HepG2 (cell line): Measurements from ENCODE around the gene KRTAP10-6. TPM values are rescaled to one million over a fixed set of nuclear protein-coding genes. Genes with fewer than 3 reads are reported as not detected.
A peak's percentile ranks its signal among the peaks of the same experiment; 100 is the strongest.

Experiments
- ATAC-seq: fragments of 200-7000 bp; cut with Tn5 transposase; 3 replicates; pipeline ENCODE4 v1.9.1; 2020; ENCODE audit warnings: mild to moderate bottlenecking, moderate library complexity
- BruUV-seq: library from RNA; stranded (reverse); fragments of 400-500 nt; replicated peaks from 2 replicates; lab custom pipeline; 2021; lab: Mats Ljungman, UMichigan
- CTCF ChIA-PET: fragments of 300-600 bp; formaldehyde crosslinking; extraction: SDS; loops from one replicate; lab custom pipeline; 2021; ENCODE audit warnings: low total read pairs, inconsistent platforms, low intra/inter-chr PET ratio; lab: Yijun Ruan, JAX
- POLR2A ChIA-PET: fragments of 350-600 bp; sonication (Branson Sonifier 250); formaldehyde crosslinking; loops from one replicate; lab custom pipeline; 2020; ENCODE audit warnings: antibody characterized with exemption, inconsistent platforms; lab: Yijun Ruan, JAX
- DNase-seq: peaks from one replicate; pipeline ENCODE4 v3.0.0-alpha.2; 2015; ENCODE audit warnings: low spot score
- FAIRE-seq: peaks from 3 replicates; lab custom pipeline; 2011; peaks lifted over from hg19 to GRCh38; lab: Jason Lieb, UNC
- H2AFZ ChIP-seq: one replicate; pipeline ENCODE4 v1.6.1; 2011; ENCODE audit warnings: low read length, inconsistent platforms
- H3K27ac ChIP-seq: fragments of 300-600 bp; 3 replicates; pipeline ENCODE4 v1.8.0; 2011; ENCODE audit warnings: mixed run types, mild to moderate bottlenecking, mixed read lengths, low read length, inconsistent platforms; ENCODE audit not compliant: insufficient read depth; ENCODE audit errors: extremely low read length
- H3K27me3 ChIP-seq, 2 experiments: fragments of 200-600 bp in 1 of 2; 2 replicates in 1 of 2; 3 replicates in 1 of 2; pipeline versions ENCODE4 v1.6.0 to v1.8.0; 2011; ENCODE audit warnings: low read length in 2 of 2, mild to moderate bottlenecking in 2 of 2, moderate library complexity in 2 of 2, inconsistent platforms in 1 of 2; ENCODE audit not compliant: insufficient read depth in 2 of 2, control insufficient read depth in 1 of 2
- H3K36me3 ChIP-seq, 2 experiments: fragments of 200-600 bp in 1 of 2; replicated peaks in 1 of 2; 2 replicates in 1 of 2; 3 replicates in 1 of 2; pipeline versions ENCODE4 v1.5.1 to v1.8.0; 2011; ENCODE audit warnings: low read length in 2 of 2, inconsistent platforms in 1 of 2; ENCODE audit not compliant: insufficient read depth in 2 of 2, control insufficient read depth in 1 of 2
- H3K4me1 ChIP-seq: 2 replicates; pipeline ENCODE4 v1.5.1; 2012; ENCODE audit warnings: low read length, inconsistent platforms; ENCODE audit not compliant: insufficient read depth
- H3K4me2 ChIP-seq: 2 replicates; pipeline ENCODE4 v1.6.0; 2011; ENCODE audit warnings: low read depth, low read length, inconsistent platforms
- H3K4me3 ChIP-seq, 3 experiments: fragments of 200-600 bp in 1 of 3; sonication (generic), shearing (Covaris generic) in 1 of 3; replicated peaks in 1 of 3; 2 replicates each; pipeline ENCODE4 v1.5.1; 2011 to 2016; ENCODE audit warnings: low read length in 3 of 3, inconsistent platforms in 2 of 3, low read depth in 2 of 3, mild to moderate bottlenecking in 2 of 3, control low read depth in 1 of 3, mixed read lengths in 1 of 3; ENCODE audit not compliant: insufficient read depth in 1 of 3
- H3K79me2 ChIP-seq: one replicate; pipeline ENCODE4 v1.6.1; 2011; ENCODE audit warnings: low read length, inconsistent platforms; ENCODE audit not compliant: insufficient read depth
- H3K9ac ChIP-seq: 2 replicates; pipeline ENCODE4 v1.6.0; 2011; ENCODE audit warnings: mild to moderate bottlenecking, low read depth, low read length, inconsistent platforms; ENCODE audit not compliant: insufficient read depth
- H3K9me3 ChIP-seq: 2 replicates; pipeline ENCODE4 v1.5.1; 2012; ENCODE audit warnings: mild to moderate bottlenecking, low read length
- H4K20me1 ChIP-seq: 2 replicates; pipeline ENCODE4 v1.6.0; 2011; ENCODE audit warnings: inconsistent platforms, mild to moderate bottlenecking, low read length, moderate library complexity; ENCODE audit not compliant: insufficient read depth
- ATRX ChIP-seq: sonication (generic); formaldehyde crosslinking; IDR thresholded peaks from 2 replicates; pipeline ENCODE4 v1.4.0; 2020; ENCODE audit warnings: missing genetic modification reagents, borderline replicate concordance
- CBX1 ChIP-seq: IDR thresholded peaks from one replicate; pipeline ENCODE4 v1.6.1; 2016; ENCODE audit warnings: antibody characterized with exemption, low read depth
- ELF4 ChIP-seq: sonication (generic); formaldehyde crosslinking; IDR thresholded peaks from 2 replicates; pipeline ENCODE4 v1.5.0; 2020; ENCODE audit warnings: missing genetic modification reagents, mild to moderate bottlenecking, moderate library complexity, borderline replicate concordance
- HOXD1 ChIP-seq: sonication (generic); formaldehyde crosslinking; IDR thresholded peaks from 2 replicates; pipeline ENCODE4 v1.5.0; 2020; ENCODE audit warnings: missing genetic modification reagents
- PHF8 ChIP-seq: sonication (generic); formaldehyde crosslinking; IDR thresholded peaks from 2 replicates; pipeline ENCODE4 v1.5.0; 2020; ENCODE audit warnings: missing genetic modification reagents
- RAD21 ChIP-seq: fragments of 450-650 bp; formaldehyde crosslinking; IDR thresholded peaks from 2 replicates; pipeline ENCODE4 v1.5.0; 2020; ENCODE audit warnings: mild to moderate bottlenecking
- SSRP1 ChIP-seq: IDR thresholded peaks from 2 replicates; pipeline ENCODE4 v1.6.1; 2016; ENCODE audit warnings: control low read depth
- TAF15 ChIP-seq: fragments of 200-400 bp; formaldehyde crosslinking; IDR thresholded peaks from one replicate; pipeline ENCODE4 v1.6.1; 2018; ENCODE audit warnings: mild to moderate bottlenecking, low read depth, low read length; ENCODE audit not compliant: poor library complexity, severe bottlenecking
- ZNF367 ChIP-seq: sonication (generic); formaldehyde crosslinking; IDR thresholded peaks from 2 replicates; pipeline ENCODE4 v1.4.0; 2020; ENCODE audit warnings: missing genetic modification reagents, borderline replicate concordance
- ZNF616 ChIP-seq: sonication (generic); formaldehyde crosslinking; IDR thresholded peaks from 2 replicates; pipeline ENCODE4 v1.5.0; 2020; ENCODE audit warnings: low read depth, mild to moderate bottlenecking, missing genetic modification reagents
- ZNF737 ChIP-seq: sonication (generic); formaldehyde crosslinking; IDR thresholded peaks from 2 replicates; pipeline ENCODE4 v1.5.0; 2020; ENCODE audit warnings: missing genetic modification reagents, mild to moderate bottlenecking, borderline replicate concordance
- WGBS: methylation state at CpG from one replicate; pipeline ENCODE4 v1.1.6; 2017; ENCODE audit warnings: low lambda C conversion rate; 5-methylcytosine and 5-hydroxymethylcytosine counted together
- in situ Hi-C: cut with HindIII; loops from 2 replicates; pipeline ENCODE4 v1.10.0; 2017; ENCODE audit warnings: low pct_unique_long_range_greater_than_20kb; ENCODE audit not compliant: extremely low pct_ligation_motif_present
- intact Hi-C: fragments of 100-400 bp; cut with micrococcal nuclease; formaldehyde crosslinking; loops from one replicate; pipeline ENCODE4 v1.10.0; 2022; ENCODE audit not compliant: unreplicated experiment
- polyA plus RNA-seq, 8 experiments: library from polyadenylated mRNA; depleted of rRNA in 3 of 8; stranded (reverse) in 7 of 8; unstranded in 1 of 8; fragments of >200 nt; fragmentation: Illumina TruSeq in 4 of 8; extraction: Trizol in 4 of 8; gene quantifications; 2 replicates each; pipeline versions ENCODE4 v1.2.1 to v1.2.3, GENCODE V29; 2011 to 2016; ENCODE audit warnings: low read depth in 4 of 8, missing spikeins in 1 of 8, mixed read lengths in 1 of 8; ENCODE audit not compliant: insufficient read depth in 1 of 8
- total RNA-seq, 5 experiments: library from RNA; depleted of rRNA; stranded (reverse); fragments of >200 nt; fragmentation: Illumina TruSeq; extraction: Trizol; gene quantifications; 2 replicates each; pipeline ENCODE4 v1.2.3, GENCODE V29; 2016; ENCODE audit warnings: low read depth in 1 of 5
- TF ChIP-seq, protein P1 (sequence below): sonication (generic); formaldehyde crosslinking; IDR thresholded peaks from 2 replicates; pipeline ENCODE4; 2020; ENCODE audit warnings: missing genetic modification reagents, mild to moderate bottlenecking, borderline replicate concordance
- TF ChIP-seq, protein P2 (sequence below): sonication (generic); formaldehyde crosslinking; IDR thresholded peaks from 2 replicates; pipeline ENCODE4 v1.4.0; 2020; ENCODE audit warnings: mild to moderate bottlenecking, missing genetic modification reagents
- TF ChIP-seq, protein P3 (sequence below): IDR thresholded peaks from 2 replicates; pipeline ENCODE4 v1.6.1; 2018; ENCODE audit warnings: missing genetic modification reagents, mild to moderate bottlenecking, missing compliant biosample characterization
- TF ChIP-seq, protein P4 (sequence below): sonication (generic); formaldehyde crosslinking; IDR thresholded peaks from 2 replicates; pipeline ENCODE4 v1.4.0; 2020; ENCODE audit warnings: missing genetic modification reagents, mild to moderate bottlenecking, borderline replicate concordance

KRTAP10-6 gene
- total and polyA plus RNA-seq, 2 of the 13 experiments (the other 11 are each of a cell fraction or from before 2014, with no cell fraction given) = not detected

DNA sequence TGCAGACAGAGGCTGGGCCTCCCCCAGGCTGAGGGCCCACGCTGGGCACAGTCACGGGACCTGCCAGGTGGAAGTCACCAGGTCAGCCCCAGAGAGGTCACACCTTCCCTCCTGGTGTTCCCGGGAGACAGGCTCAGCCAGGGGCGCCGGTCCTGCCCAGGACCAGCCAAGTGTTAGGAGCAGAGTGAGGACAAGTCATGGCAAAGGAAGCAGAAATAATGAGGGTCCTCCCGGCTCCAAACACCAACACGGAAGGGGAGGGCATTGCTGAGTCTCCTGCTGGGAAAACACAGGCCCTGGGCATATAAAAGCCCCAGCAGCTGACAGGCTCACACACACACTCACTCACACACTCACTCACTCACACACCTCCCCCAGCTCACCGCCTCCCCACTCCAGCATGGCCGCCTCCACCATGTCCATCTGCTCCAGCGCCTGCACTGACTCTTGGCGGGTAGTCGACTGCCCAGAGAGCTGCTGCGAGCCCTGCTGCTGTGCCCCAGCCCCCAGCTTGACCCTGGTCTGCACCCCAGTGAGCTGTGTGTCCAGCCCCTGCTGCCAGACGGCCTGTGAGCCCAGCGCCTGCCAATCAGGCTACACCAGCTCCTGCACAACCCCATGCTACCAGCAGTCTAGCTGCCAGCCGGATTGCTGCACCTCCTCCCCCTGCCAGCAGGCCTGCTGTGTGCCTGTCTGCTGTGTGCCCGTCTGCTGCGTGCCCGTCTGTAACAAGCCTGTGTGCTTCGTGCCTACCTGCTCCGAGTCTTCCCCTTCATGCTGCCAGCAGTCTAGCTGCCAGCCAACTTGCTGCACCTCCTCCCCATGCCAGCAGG, 44.9 kb upstream of the KRTAP10-6 start, which contains the start of gene KRTAP10-10:
Gene KRTAP10-10, plus strand, starts transcription at position 339 of the 833 bp plus-strand sequence. Its CDS starts 62 bp downstream, at position 401.
- no peak for FAIRE-seq
- WGBS = 22% methylated on average over 7 of the region's 21 CpGs
- BruUV-seq = no TSS peak
- H3K79me2 ChIP-seq = no peaks in the 10 kb centered on the region
- H4K20me1 ChIP-seq = no peaks in the 10 kb centered on the region
- DNase-seq = no peak
- ChIA-PET CTCF (no interaction called here), POLR2A (no interaction called here)
- H3K4me1 ChIP-seq = no peaks in the 10 kb centered on the region
- no peaks in the 10 kb centered on the region for H3K36me3 ChIP-seq
- H2AFZ ChIP-seq = no peak within 1 kb of the TSS
- in situ Hi-C loops = no loop called here
- H3K4me3 ChIP-seq = no peak within 1 kb of the TSS
- no peak within 1 kb of the TSS for H3K4me2 ChIP-seq
- no peak within 1 kb of the TSS for H3K27ac ChIP-seq
- intact Hi-C loops = loop anchor here (10.0 kb wide), 1 partner anchor 58 kb away; the partner anchor contains the start of gene KRTAP10-12
- peaks cover 1 to 6% of the 10 kb centered on the region in 2 experiments; a peak in 2 of 5 replicates for H3K27me3 ChIP-seq
- peaks cover 3% of the 10 kb centered on the region; the same call in 1 of the 2 replicates for H3K9me3 ChIP-seq
- no peak within 1 kb of the TSS for H3K9ac ChIP-seq
- ATAC-seq = peak; percentile 31; the same call in 2 of the 3 replicates
- TF ChIP-seq, protein P1, sequence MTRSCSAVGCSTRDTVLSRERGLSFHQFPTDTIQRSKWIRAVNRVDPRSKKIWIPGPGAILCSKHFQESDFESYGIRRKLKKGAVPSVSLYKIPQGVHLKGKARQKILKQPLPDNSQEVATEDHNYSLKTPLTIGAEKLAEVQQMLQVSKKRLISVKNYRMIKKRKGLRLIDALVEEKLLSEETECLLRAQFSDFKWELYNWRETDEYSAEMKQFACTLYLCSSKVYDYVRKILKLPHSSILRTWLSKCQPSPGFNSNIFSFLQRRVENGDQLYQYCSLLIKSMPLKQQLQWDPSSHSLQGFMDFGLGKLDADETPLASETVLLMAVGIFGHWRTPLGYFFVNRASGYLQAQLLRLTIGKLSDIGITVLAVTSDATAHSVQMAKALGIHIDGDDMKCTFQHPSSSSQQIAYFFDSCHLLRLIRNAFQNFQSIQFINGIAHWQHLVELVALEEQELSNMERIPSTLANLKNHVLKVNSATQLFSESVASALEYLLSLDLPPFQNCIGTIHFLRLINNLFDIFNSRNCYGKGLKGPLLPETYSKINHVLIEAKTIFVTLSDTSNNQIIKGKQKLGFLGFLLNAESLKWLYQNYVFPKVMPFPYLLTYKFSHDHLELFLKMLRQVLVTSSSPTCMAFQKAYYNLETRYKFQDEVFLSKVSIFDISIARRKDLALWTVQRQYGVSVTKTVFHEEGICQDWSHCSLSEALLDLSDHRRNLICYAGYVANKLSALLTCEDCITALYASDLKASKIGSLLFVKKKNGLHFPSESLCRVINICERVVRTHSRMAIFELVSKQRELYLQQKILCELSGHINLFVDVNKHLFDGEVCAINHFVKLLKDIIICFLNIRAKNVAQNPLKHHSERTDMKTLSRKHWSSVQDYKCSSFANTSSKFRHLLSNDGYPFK (CRISPR knock-in tag) = no peak
- TF ChIP-seq RAD21 (CRISPR knock-in tag) = no peak
- TF ChIP-seq SSRP1 (CRISPR knock-in tag) = no peak
- no peak for TF ChIP-seq TAF15
- no peak for TF ChIP-seq ZNF616
- TF ChIP-seq, protein P2, sequence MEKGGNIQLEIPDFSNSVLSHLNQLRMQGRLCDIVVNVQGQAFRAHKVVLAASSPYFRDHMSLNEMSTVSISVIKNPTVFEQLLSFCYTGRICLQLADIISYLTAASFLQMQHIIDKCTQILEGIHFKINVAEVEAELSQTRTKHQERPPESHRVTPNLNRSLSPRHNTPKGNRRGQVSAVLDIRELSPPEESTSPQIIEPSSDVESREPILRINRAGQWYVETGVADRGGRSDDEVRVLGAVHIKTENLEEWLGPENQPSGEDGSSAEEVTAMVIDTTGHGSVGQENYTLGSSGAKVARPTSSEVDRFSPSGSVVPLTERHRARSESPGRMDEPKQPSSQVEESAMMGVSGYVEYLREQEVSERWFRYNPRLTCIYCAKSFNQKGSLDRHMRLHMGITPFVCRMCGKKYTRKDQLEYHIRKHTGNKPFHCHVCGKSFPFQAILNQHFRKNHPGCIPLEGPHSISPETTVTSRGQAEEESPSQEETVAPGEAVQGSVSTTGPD (CRISPR knock-in tag) = no peak
- TF ChIP-seq CBX1 = no peak
- no peak for TF ChIP-seq ZNF367 (CRISPR knock-in tag)
- TF ChIP-seq, protein P3, sequence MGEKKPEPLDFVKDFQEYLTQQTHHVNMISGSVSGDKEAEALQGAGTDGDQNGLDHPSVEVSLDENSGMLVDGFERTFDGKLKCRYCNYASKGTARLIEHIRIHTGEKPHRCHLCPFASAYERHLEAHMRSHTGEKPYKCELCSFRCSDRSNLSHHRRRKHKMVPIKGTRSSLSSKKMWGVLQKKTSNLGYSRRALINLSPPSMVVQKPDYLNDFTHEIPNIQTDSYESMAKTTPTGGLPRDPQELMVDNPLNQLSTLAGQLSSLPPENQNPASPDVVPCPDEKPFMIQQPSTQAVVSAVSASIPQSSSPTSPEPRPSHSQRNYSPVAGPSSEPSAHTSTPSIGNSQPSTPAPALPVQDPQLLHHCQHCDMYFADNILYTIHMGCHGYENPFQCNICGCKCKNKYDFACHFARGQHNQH (CRISPR knock-in tag) = no peak
- no peak for TF ChIP-seq ATRX (CRISPR knock-in tag)
- no peak for TF ChIP-seq PHF8
- TF ChIP-seq, protein P4, sequence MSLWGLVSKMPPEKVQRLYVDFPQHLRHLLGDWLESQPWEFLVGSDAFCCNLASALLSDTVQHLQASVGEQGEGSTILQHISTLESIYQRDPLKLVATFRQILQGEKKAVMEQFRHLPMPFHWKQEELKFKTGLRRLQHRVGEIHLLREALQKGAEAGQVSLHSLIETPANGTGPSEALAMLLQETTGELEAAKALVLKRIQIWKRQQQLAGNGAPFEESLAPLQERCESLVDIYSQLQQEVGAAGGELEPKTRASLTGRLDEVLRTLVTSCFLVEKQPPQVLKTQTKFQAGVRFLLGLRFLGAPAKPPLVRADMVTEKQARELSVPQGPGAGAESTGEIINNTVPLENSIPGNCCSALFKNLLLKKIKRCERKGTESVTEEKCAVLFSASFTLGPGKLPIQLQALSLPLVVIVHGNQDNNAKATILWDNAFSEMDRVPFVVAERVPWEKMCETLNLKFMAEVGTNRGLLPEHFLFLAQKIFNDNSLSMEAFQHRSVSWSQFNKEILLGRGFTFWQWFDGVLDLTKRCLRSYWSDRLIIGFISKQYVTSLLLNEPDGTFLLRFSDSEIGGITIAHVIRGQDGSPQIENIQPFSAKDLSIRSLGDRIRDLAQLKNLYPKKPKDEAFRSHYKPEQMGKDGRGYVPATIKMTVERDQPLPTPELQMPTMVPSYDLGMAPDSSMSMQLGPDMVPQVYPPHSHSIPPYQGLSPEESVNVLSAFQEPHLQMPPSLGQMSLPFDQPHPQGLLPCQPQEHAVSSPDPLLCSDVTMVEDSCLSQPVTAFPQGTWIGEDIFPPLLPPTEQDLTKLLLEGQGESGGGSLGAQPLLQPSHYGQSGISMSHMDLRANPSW (CRISPR knock-in tag) = no peak
- no peak for TF ChIP-seq ELF4 (CRISPR knock-in tag)
- no peak for TF ChIP-seq HOXD1 (CRISPR knock-in tag)
- TF ChIP-seq ZNF737 (CRISPR knock-in tag) = no peak
